K562 (cell line): ENCODE data around the gene CELSR2. TPM values are rescaled to one million over a fixed set of nuclear protein-coding genes. Genes with fewer than 3 reads are reported as not detected.

Source experiments
- CBX8 ChIP-seq: fragments of 200-600 bp; sonication (generic); IDR thresholded peaks from 2 replicates; pipeline ENCODE4 v1.6.1; 2012; ENCODE audit warnings: borderline replicate concordance, mixed run types, low read depth, mild to moderate bottlenecking, moderate library complexity, mixed read lengths, low read length, control low read depth, inconsistent platforms; ENCODE audit not compliant: poor library complexity, severe bottlenecking; ENCODE audit errors: extremely low read depth
- MAZ ChIP-seq, 2 experiments: fragments of 450-650 bp in 1 of 2; sonication (generic) in 1 of 2; formaldehyde crosslinking; IDR thresholded peaks in 1 of 2; conservative IDR thresholded peaks in 1 of 2; 2 replicates each; pipeline versions ENCODE4 v1.4.0 to v1.5.0; 2020; ENCODE audit warnings: mild to moderate bottlenecking in 1 of 2, missing genetic modification reagents in 1 of 2
- RAD21 ChIP-seq, 2 experiments: fragments of 250-450 bp in 1 of 2; fragments of 450-650 bp in 1 of 2; sonication (Bioruptor Pico) in 1 of 2; formaldehyde crosslinking in 1 of 2; IDR thresholded peaks in 1 of 2; conservative IDR thresholded peaks in 1 of 2; 2 replicates each; pipeline versions ENCODE4 v1.4.0 to v1.8.0; 2020 to 2022; ENCODE audit warnings: mild to moderate bottlenecking in 2 of 2, moderate library complexity in 1 of 2
- SMARCE1 ChIP-seq: fragments of 450-650 bp; IDR thresholded peaks from 2 replicates; pipeline ENCODE4 v1.7.1; 2016; ENCODE audit warnings: mild to moderate bottlenecking
- TAF1 ChIP-seq: IDR thresholded peaks from 2 replicates; pipeline ENCODE4 v1.6.1; 2011; ENCODE audit warnings: mild to moderate bottlenecking, low read length, moderate library complexity; ENCODE audit not compliant: insufficient read depth, control insufficient read depth, severe bottlenecking; ENCODE audit errors: extremely low read depth
- polyA plus RNA-seq, 8 experiments: library from polyadenylated mRNA; depleted of rRNA in 4 of 8; stranded (reverse) in 5 of 8; unstranded in 3 of 8; fragments of >200 nt; fragmentation: Nextera tagmentation in 2 of 8; fragmentation: Illumina TruSeq in 1 of 8; extraction: Ambion mirVana in 2 of 8; extraction: Trizol in 1 of 8; gene quantifications; 2 replicates each; pipeline versions ENCODE4 v1.2.1 to v1.2.3, GENCODE V29; 2011 to 2014; ENCODE audit warnings: inconsistent platforms in 1 of 8, missing spikeins in 1 of 8
- total RNA-seq, 7 experiments: library from RNA; depleted of rRNA in 6 of 7; stranded (reverse); fragments of >200 nt in 6 of 7; fragmentation: Illumina TruSeq in 2 of 7; extraction: Trizol in 2 of 7; gene quantifications; 2 replicates each; pipeline versions ENCODE4 v1.2.1 to v1.2.3, GENCODE V29; 2011 to 2021; ENCODE audit warnings: low replicate concordance in 1 of 7
- TF ChIP-seq, protein P1 (sequence below): fragments of 450-650 bp; IDR thresholded peaks from 2 replicates; pipeline ENCODE4 v1.6.1; 2016; ENCODE audit warnings: low read depth, mild to moderate bottlenecking, moderate library complexity
- TF ChIP-seq, protein P2 (sequence below), 3 experiments: fragments of 200-800 bp in 1 of 3; sonication (Bioruptor generic) in 1 of 3; sonication (generic) in 1 of 3; formaldehyde crosslinking in 1 of 3; IDR thresholded peaks; 2 replicates each; pipeline versions ENCODE4 v1.6.1 to v1.8.0; 2016 to 2022; ENCODE audit warnings: mild to moderate bottlenecking in 2 of 3, missing compliant biosample characterization in 2 of 3, missing genetic modification characterization in 2 of 3, missing genetic modification reagents in 1 of 3

CELSR2 gene
- total and polyA plus RNA-seq, 9 of the 15 experiments (the other 6 are each of a cell fraction or from before 2014, with no cell fraction given) = 0.31 to 21.9 (median 4.2) TPM

DNA sequence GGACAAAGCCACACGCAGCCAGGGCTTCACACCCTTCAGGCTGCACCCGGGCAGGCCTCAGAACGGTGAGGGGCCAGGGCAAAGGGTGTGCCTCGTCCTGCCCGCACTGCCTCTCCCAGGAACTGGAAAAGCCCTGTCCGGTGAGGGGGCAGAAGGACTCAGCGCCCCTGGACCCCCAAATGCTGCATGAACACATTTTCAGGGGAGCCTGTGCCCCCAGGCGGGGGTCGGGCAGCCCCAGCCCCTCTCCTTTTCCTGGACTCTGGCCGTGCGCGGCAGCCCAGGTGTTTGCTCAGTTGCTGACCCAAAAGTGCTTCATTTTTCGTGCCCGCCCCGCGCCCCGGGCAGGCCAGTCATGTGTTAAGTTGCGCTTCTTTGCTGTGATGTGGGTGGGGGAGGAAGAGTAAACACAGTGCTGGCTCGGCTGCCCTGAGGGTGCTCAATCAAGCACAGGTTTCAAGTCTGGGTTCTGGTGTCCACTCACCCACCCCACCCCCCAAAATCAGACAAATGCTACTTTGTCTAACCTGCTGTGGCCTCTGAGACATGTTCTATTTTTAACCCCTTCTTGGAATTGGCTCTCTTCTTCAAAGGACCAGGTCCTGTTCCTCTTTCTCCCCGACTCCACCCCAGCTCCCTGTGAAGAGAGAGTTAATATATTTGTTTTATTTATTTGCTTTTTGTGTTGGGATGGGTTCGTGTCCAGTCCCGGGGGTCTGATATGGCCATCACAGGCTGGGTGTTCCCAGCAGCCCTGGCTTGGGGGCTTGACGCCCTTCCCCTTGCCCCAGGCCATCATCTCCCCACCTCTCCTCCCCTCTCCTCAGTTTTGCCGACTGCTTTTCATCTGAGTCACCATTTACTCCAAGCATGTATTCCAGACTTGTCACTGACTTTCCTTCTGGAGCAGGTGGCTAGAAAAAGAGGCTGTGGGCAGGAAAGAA, 25.5 kb downstream of the CELSR2 start (continued):
- TF ChIP-seq MAZ (CRISPR knock-in tag; conservative IDR thresholded peaks at IDR 0.05 in 1 of 2, IDR thresholded peaks at IDR 0.05 in 1 of 2) = 0 out of 4 replicates have a peak, but pooled peaks of 1 of the 2 experiments have one; percentile 21
- TF ChIP-seq, protein P1, sequence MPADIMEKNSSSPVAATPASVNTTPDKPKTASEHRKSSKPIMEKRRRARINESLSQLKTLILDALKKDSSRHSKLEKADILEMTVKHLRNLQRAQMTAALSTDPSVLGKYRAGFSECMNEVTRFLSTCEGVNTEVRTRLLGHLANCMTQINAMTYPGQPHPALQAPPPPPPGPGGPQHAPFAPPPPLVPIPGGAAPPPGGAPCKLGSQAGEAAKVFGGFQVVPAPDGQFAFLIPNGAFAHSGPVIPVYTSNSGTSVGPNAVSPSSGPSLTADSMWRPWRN = 0 out of 2 replicates have a peak, but pooled peaks have one; percentile 22
- TF ChIP-seq RAD21 (CRISPR knock-in tag; conservative IDR thresholded peaks at IDR 0.05 in 1 of 2, IDR thresholded peaks at IDR 0.05 in 1 of 2) = peak in 1 of 2 experiments; percentile 15; a peak in 1 of 4 replicates
- peak; percentile 22 for TF ChIP-seq TAF1
- 0 out of 2 replicates have a peak, but pooled peaks have one; percentile 61 for TF ChIP-seq SMARCE1
- TF ChIP-seq CBX8 = no peak
- TF ChIP-seq, protein P2, sequence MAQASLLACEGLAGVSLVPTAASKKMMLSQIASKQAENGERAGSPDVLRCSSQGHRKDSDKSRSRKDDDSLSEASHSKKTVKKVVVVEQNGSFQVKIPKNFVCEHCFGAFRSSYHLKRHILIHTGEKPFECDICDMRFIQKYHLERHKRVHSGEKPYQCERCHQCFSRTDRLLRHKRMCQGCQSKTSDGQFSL (CRISPR knock-in tag; IDR thresholded peaks at IDR 0.05) = peak; percentile 38; the same call in 1 of the 2 replicates
- TF ChIP-seq, protein P2 (tag; IDR thresholded peaks at IDR 0.05) = no peak; a peak in 1 of 4 replicates
